Measurements from ENCODE around the gene TMEM143.

DNA sequence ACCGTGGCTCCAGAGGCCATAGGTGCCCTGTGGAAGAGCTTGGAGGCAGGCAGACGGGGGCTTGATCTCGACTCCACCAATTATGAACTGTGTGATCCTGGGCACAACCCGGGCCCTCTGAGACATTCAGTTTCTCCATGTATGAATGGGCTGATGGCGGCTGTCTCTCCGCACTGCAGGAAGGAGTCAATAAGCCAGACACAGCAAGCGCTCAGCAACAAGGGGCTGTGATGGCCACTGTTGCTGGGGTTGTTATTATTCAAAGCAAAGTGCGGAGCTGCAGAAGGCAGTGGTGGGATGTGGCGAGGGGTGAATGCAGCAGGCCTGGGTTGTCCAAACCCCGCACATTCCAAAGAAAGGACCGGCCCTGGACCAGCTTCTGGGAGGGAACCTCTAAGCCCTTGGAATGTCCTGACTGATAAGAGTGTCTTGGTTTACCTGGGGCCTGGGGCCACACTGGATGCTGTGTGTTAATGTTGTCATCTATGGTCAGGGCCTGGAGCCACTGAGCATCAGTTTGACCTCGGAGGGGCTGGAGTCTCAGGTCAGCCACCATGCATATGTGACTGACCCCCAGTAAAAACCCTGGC, 8.3 kb downstream of the TMEM143 start:
- TF ChIP-seq ZNF274 (IDR thresholded peaks at IDR 0.05; ENCODE audit: low read depth, low read length) (no peak), YY1 (IDR thresholded peaks at IDR 0.05; ENCODE audit: insufficient read depth, insufficient read length) (no peak), SUZ12 (IDR thresholded peaks at IDR 0.05; ENCODE audit: extremely low read depth, insufficient read depth, insufficient read length) (no peak)

Data from NT2/D1 (cell line).